CD4-positive, alpha-beta T cell (primary cell): ENCODE results near the gene AGAP9. TPM values are rescaled to one million over a fixed set of nuclear protein-coding genes. Genes with fewer than 3 reads are reported as not detected.
"Not testable (repeated sequence)": the region's sequence is repeated elsewhere in the genome, so short reads cannot be mapped to it uniquely, and the experiment has no call there.

Source experiments
- ATAC-seq: fragments of 200-7000 bp; cut with Tn5 transposase; one replicate; pipeline ENCODE4 v1.10.0; 2022; ENCODE audit warnings: mild to moderate bottlenecking; ENCODE audit not compliant: poor library complexity
- CTCF ChIA-PET: fragments of 350-600 bp; sonication (Branson Sonifier 250); formaldehyde crosslinking; loops from one replicate; lab custom pipeline; 2021; ENCODE audit warnings: antibody characterized with exemption, inconsistent platforms; lab: Charles Lee
- POLR2A ChIA-PET: fragments of 350-600 bp; sonication (Branson Sonifier 250); formaldehyde crosslinking; loops from one replicate; lab custom pipeline; 2021; ENCODE audit warnings: antibody characterized with exemption, inconsistent platforms; lab: Charles Lee
- DNase-seq, 14 experiments: peaks; one replicate each; pipeline ENCODE4 v3.0.0-alpha.2; 2013 to 2020; ENCODE audit warnings: mixed read lengths in 2 of 14
- H3K27ac ChIP-seq, 2 donors: one replicate each; pipeline versions ENCODE4 v1.5.1 to v1.7.0; 2013; ENCODE audit warnings: low read length in 2 of 2, low read depth in 1 of 2, mild to moderate bottlenecking in 1 of 2
- H3K27me3 ChIP-seq, 2 experiments: 1 replicate in 1 of 2; 2 replicates in 1 of 2; pipeline versions ENCODE4 v1.6.1 to v1.7.0; 2013; ENCODE audit warnings: low read length in 2 of 2, control low read depth in 1 of 2, mild to moderate bottlenecking in 1 of 2, moderate library complexity in 1 of 2; ENCODE audit not compliant: insufficient read depth in 2 of 2, control insufficient read depth in 1 of 2
- H3K36me3 ChIP-seq: one replicate; pipeline ENCODE4 v1.6.1; 2013; ENCODE audit warnings: low read length, control low read depth; ENCODE audit not compliant: insufficient read depth
- H3K4me1 ChIP-seq: one replicate; pipeline ENCODE4 v1.6.1; 2013; ENCODE audit warnings: low read length, control low read depth; ENCODE audit not compliant: insufficient read depth
- H3K4me3 ChIP-seq: one replicate; pipeline ENCODE4 v1.5.1; 2013; ENCODE audit warnings: mild to moderate bottlenecking, low read length, moderate library complexity
- H3K9me3 ChIP-seq, 2 experiments: 1 replicate in 1 of 2; 2 replicates in 1 of 2; pipeline versions ENCODE4 v1.6.1 to v1.7.0; 2013; ENCODE audit warnings: low read length in 2 of 2, mild to moderate bottlenecking in 2 of 2, control low read depth in 1 of 2, moderate library complexity in 1 of 2; ENCODE audit not compliant: control insufficient read depth in 1 of 2, insufficient read depth in 1 of 2
- H3K27ac Mint-ChIP-seq: one replicate; pipeline ENCODE4 v1.8.0; 2020; ENCODE audit warnings: mixed read lengths
- H3K27me3 Mint-ChIP-seq: one replicate; pipeline ENCODE4 v1.8.0; 2021; ENCODE audit warnings: mixed read lengths
- H3K36me3 Mint-ChIP-seq: one replicate; pipeline ENCODE4 v1.8.0; 2021; ENCODE audit warnings: low read depth, mixed read lengths
- H3K4me1 Mint-ChIP-seq: one replicate; pipeline ENCODE4 v1.8.0; 2021; ENCODE audit warnings: low read depth, mixed read lengths
- H3K4me3 Mint-ChIP-seq: one replicate; pipeline ENCODE4 v1.8.0; 2020; ENCODE audit warnings: mild to moderate bottlenecking, mixed read lengths
- H3K9me3 Mint-ChIP-seq: one replicate; pipeline ENCODE4 v1.8.0; 2020; ENCODE audit warnings: mixed read lengths
- intact Hi-C, 2 experiments: fragments of 100-400 bp; cut with DNase I in 1 of 2; cut with micrococcal nuclease in 1 of 2; formaldehyde crosslinking; loops; one replicate each; pipeline versions ENCODE4 v1.15.1 to v1.9.0; 2023 to 2025; cut with DNase I, micrococcal nuclease
- total RNA-seq, 174 experiments: library from RNA in 2 of 174; stranded (reverse) in 2 of 174; gene quantifications; one replicate each; pipeline ENCODE4 v1.2.3 and lab custom pipeline; 2021 to 2026

AGAP9 gene
- total RNA-seq, 2 experiments from 2014 or later = 5.4 to 6.5 TPM

GRCh38 chr10:47472072-47472471 lies 51.4 kb downstream of the AGAP9 start:
- H3K36me3 Mint-ChIP-seq, H3K27me3 ChIP-seq, H3K27ac Mint-ChIP-seq, H3K4me3 ChIP-seq, H3K9me3 ChIP-seq, H3K36me3 ChIP-seq, H3K9me3 Mint-ChIP-seq, H3K4me3 Mint-ChIP-seq, CTCF ChIA-PET, H3K27ac ChIP-seq, H3K4me1 ChIP-seq, H3K27me3 Mint-ChIP-seq, H3K4me1 Mint-ChIP-seq, intact Hi-C loops, ATAC-seq, DNase-seq, POLR2A ChIA-PET: not testable (repeated sequence)

GRCh38 chr10:47468731-47469528 lies 54.5 kb downstream of the AGAP9 start:
- DNase-seq, H3K4me3 Mint-ChIP-seq, H3K27me3 ChIP-seq, H3K4me3 ChIP-seq, H3K27ac Mint-ChIP-seq, H3K27me3 Mint-ChIP-seq, H3K4me1 Mint-ChIP-seq, H3K9me3 Mint-ChIP-seq, H3K9me3 ChIP-seq, CTCF ChIA-PET, H3K4me1 ChIP-seq, POLR2A ChIA-PET, H3K36me3 Mint-ChIP-seq, H3K36me3 ChIP-seq, ATAC-seq, intact Hi-C loops, H3K27ac ChIP-seq: not testable (repeated sequence)

- H3K36me3 Mint-ChIP-seq, H3K4me3 ChIP-seq, CTCF ChIA-PET, H3K9me3 Mint-ChIP-seq, H3K27me3 ChIP-seq, H3K27ac ChIP-seq, DNase-seq, POLR2A ChIA-PET, H3K27me3 Mint-ChIP-seq, H3K4me1 Mint-ChIP-seq, H3K4me3 Mint-ChIP-seq, H3K4me1 ChIP-seq, H3K9me3 ChIP-seq, intact Hi-C loops, ATAC-seq, H3K27ac Mint-ChIP-seq, H3K36me3 ChIP-seq: not testable (repeated sequence)
Measured at GRCh38 chr10:47467957-47468356, 55.5 kb downstream of the AGAP9 start.

- POLR2A ChIA-PET, H3K9me3 ChIP-seq, H3K9me3 Mint-ChIP-seq, H3K4me1 ChIP-seq, CTCF ChIA-PET, H3K4me3 Mint-ChIP-seq, H3K4me1 Mint-ChIP-seq, ATAC-seq, H3K4me3 ChIP-seq, H3K27me3 ChIP-seq, intact Hi-C loops, H3K36me3 ChIP-seq, H3K27ac ChIP-seq, H3K36me3 Mint-ChIP-seq, H3K27ac Mint-ChIP-seq, H3K27me3 Mint-ChIP-seq: not testable (repeated sequence)
- DNase-seq = peak in 1 of 14 experiments; percentile 0
Measured at GRCh38 chr10:47467458-47467857, 56.0 kb downstream of the AGAP9 start.

GRCh38 chr10:47465216-47465917 lies 58.1 kb downstream of the AGAP9 start:
- POLR2A ChIA-PET, ATAC-seq, H3K36me3 Mint-ChIP-seq, intact Hi-C loops, H3K36me3 ChIP-seq, H3K4me1 Mint-ChIP-seq, H3K9me3 ChIP-seq, H3K27ac ChIP-seq, H3K9me3 Mint-ChIP-seq, H3K4me3 Mint-ChIP-seq, H3K4me3 ChIP-seq, DNase-seq, CTCF ChIA-PET, H3K4me1 ChIP-seq, H3K27ac Mint-ChIP-seq, H3K27me3 Mint-ChIP-seq, H3K27me3 ChIP-seq: not testable (repeated sequence)

GRCh38 chr10:47462577-47463358 lies 60.7 kb downstream of the AGAP9 start:
- H3K27me3 ChIP-seq, intact Hi-C loops, H3K9me3 ChIP-seq, POLR2A ChIA-PET, H3K27ac Mint-ChIP-seq, H3K4me1 ChIP-seq, H3K36me3 Mint-ChIP-seq, H3K9me3 Mint-ChIP-seq, DNase-seq, H3K27ac ChIP-seq, CTCF ChIA-PET, H3K27me3 Mint-ChIP-seq, H3K4me3 Mint-ChIP-seq, H3K4me1 Mint-ChIP-seq, ATAC-seq, H3K36me3 ChIP-seq, H3K4me3 ChIP-seq: not testable (repeated sequence)
